GM21360 (cell line): ENCODE results near the gene AVL9.
"Not testable (repeated sequence)": the region's sequence is repeated elsewhere in the genome, so short reads cannot be mapped to it uniquely, and the experiment has no call there.

Experiments used
- ATAC-seq: cut with Tn5 transposase; IDR thresholded peaks from one replicate; pipeline ENCODE4 v1.9.1; 2021; ENCODE audit warnings: mild to moderate bottlenecking, moderate library complexity; ENCODE audit not compliant: unreplicated experiment

Gene AVL9

GRCh38 chr7:32634798-32635393, 139.6 kb downstream of the AVL9 start:
- not testable (repeated sequence) for ATAC-seq

GRCh38 chr7:32636725-32637462, 141.6 kb downstream of the AVL9 start:
- ATAC-seq, result not testable (repeated sequence)

GRCh38 chr7:32637611-32638010, 142.3 kb downstream of the AVL9 start:
- ATAC-seq, result not testable (repeated sequence)
